Epithelial cell of esophagus (primary cell): ENCODE results near the gene ATP1B2.
A peak's percentile ranks its signal among the peaks of the same experiment; 100 is the strongest.
"Not testable (repeated sequence)": the region's sequence is repeated elsewhere in the genome, so short reads cannot be mapped to it uniquely, and the experiment has no call there.

Experiments
- DNase-seq: peaks from one replicate; pipeline ENCODE4 v3.0.0; 2010; ENCODE audit warnings: low read depth
- H3K4me3 ChIP-seq: 2 replicates; pipeline ENCODE4 v1.5.1; 2011; ENCODE audit warnings: mild to moderate bottlenecking, low read length, control low read depth
- CTCF ChIP-seq: IDR thresholded peaks from 2 replicates; pipeline ENCODE4 v1.5.1; 2011; ENCODE audit warnings: low read depth, mild to moderate bottlenecking, low read length, control low read depth, inconsistent platforms; ENCODE audit not compliant: insufficient read depth; ENCODE audit errors: missing control alignments

ATP1B2 gene

GRCh38 chr17:7614425-7615264, 36.1 kb upstream of the ATP1B2 start, which contains the start of gene FXR2:
Gene FXR2 (minus strand): TSS chr17:7614897. CDS start chr17:7614532, 365 bp downstream.
- peak; percentile 100 for DNase-seq
- TF ChIP-seq CTCF = peak; percentile 65
- peak within 1 kb of the TSS; percentile 94 for H3K4me3 ChIP-seq

- no peak for TF ChIP-seq CTCF
- no peak for DNase-seq
- peak overlapping the region; percentile 46 for H3K4me3 ChIP-seq
These were observed 35.4 kb upstream of the ATP1B2 start for GRCh38 chr17:7615265-7615747.

DNA sequence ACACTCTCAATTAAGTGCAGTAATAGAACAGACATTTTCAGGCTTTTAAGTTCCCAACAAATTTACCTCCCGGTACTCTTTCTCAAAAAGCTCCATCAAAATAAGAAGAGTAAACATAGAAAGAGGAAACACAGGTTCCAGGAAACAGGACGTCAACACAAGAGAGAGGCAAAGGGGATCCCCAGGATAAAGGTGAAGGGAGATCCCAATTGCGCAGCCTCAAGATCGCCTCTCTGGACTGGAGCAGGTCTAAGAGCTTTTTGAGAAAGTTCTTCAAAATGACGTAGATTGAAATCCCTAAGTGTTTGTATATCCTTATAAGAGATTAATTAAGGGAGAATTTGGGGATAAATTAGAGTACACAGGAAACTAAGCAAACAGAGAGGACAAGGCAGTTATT, 32.1 kb upstream of the ATP1B2 start:
- no peak for TF ChIP-seq CTCF
- no peak overlapping the region for H3K4me3 ChIP-seq
- no peak for DNase-seq

GRCh38 chr17:7620835-7621234, 29.9 kb upstream of the ATP1B2 start:
- no peak for DNase-seq
- no peak overlapping the region for H3K4me3 ChIP-seq
- no peak for TF ChIP-seq CTCF

GRCh38 chr17:7623661-7624060, 27.1 kb upstream of the ATP1B2 start:
- H3K4me3 ChIP-seq = no peak overlapping the region
- no peak for TF ChIP-seq CTCF
- DNase-seq = no peak

GRCh38 chr17:7625749-7626148, 25.0 kb upstream of the ATP1B2 start:
- DNase-seq, H3K4me3 ChIP-seq: not testable (repeated sequence)

- TF ChIP-seq CTCF = no peak
- no peak for DNase-seq
- H3K4me3 ChIP-seq = peak overlapping the region; percentile 84
These were observed 24.4 kb upstream of the ATP1B2 start for GRCh38 chr17:7626307-7626706.
